Peyer's patch (tissue), 4 donors: Measurements from ENCODE around the gene MAP2K7. TPM values are rescaled to one million over a fixed set of nuclear protein-coding genes. Genes with fewer than 3 reads are reported as not detected.

Experiments
- DNase-seq, 3 donors: peaks; one replicate each; pipeline ENCODE4 v3.0.0-alpha.2; 2017 to 2019
- H3K27ac ChIP-seq, 4 donors: fragments of 200-600 bp; sonication (generic); one replicate each; pipeline ENCODE4 v1.5.1; 2016 to 2019
- H3K27me3 ChIP-seq, 2 donors: fragments of 200-600 bp; sonication (generic); one replicate each; pipeline ENCODE4 v1.5.1; 2019
- H3K36me3 ChIP-seq, 3 donors: fragments of 200-600 bp; sonication (generic); one replicate each; pipeline ENCODE4 v1.5.1; 2016 to 2019
- H3K4me1 ChIP-seq, 4 donors: fragments of 200-600 bp; sonication (generic); one replicate each; pipeline ENCODE4 v1.5.1; 2016 to 2019
- H3K4me3 ChIP-seq, 4 donors: fragments of 200-600 bp; sonication (generic); 1 replicate in 3 of 4; 2 replicates in 1 of 4; pipeline ENCODE4 v1.5.1; 2016 to 2019; ENCODE audit warnings: mild to moderate bottlenecking in 1 of 4
- H3K9me3 ChIP-seq, 4 donors: fragments of 200-600 bp; sonication (generic); one replicate each; pipeline ENCODE4 v1.5.1; 2016 to 2019; ENCODE audit warnings: mild to moderate bottlenecking in 1 of 4
- CTCF ChIP-seq, 6 experiments: fragments of 450-650 bp in 4 of 6; fragments of 200-600 bp in 2 of 6; sonication (generic) in 1 of 6; IDR thresholded peaks; one replicate each; pipeline ENCODE4 v1.5.1; 2017 to 2019; ENCODE audit warnings: antibody characterized with exemption in 6 of 6, mild to moderate bottlenecking in 3 of 6, moderate library complexity in 1 of 6
- POLR2A ChIP-seq, 2 donors: fragments of 450-650 bp; IDR thresholded peaks; one replicate each; pipeline ENCODE4 v1.5.1; 2017; ENCODE audit warnings: antibody characterized with exemption in 2 of 2, mild to moderate bottlenecking in 2 of 2, moderate library complexity in 2 of 2
- total RNA-seq, 4 donors: library from RNA; depleted of rRNA; stranded (reverse); fragments of >200 nt; gene quantifications; one replicate each; pipeline ENCODE4 v1.1.0, GENCODE V29; 2016

MAP2K7 gene
- total RNA-seq, 4 donors from 2014 or later = 16.6 to 39.3 (median 35.0) TPM

GRCh38 chr19:7962644-7963268, 59.1 kb downstream of the MAP2K7 start:
- no peak for DNase-seq
- peaks cover 0 to 74% (median 0%) of the 10 kb centered on the region in 3 donors for H3K36me3 ChIP-seq
- TF ChIP-seq POLR2A (IDR thresholded peaks at IDR 0.05) (no peak), CTCF (IDR thresholded peaks at IDR 0.05) (no peak)

GRCh38 chr19:7963566-7963965, 59.9 kb downstream of the MAP2K7 start:
- Histone ChIP-seq H3K36me3 (peaks cover 0 to 75% (median 0%) of the 10 kb centered on the region in 3 donors), H3K27me3 (no peaks in the 10 kb centered on the region), H3K4me1 (no peaks in the 10 kb centered on the region), H3K27ac (no peak overlapping the region), H3K9me3 (no peaks in the 10 kb centered on the region), H3K4me3 (no peak overlapping the region)
- no peak for TF ChIP-seq CTCF (IDR thresholded peaks at IDR 0.05)
- TF ChIP-seq POLR2A (IDR thresholded peaks at IDR 0.05) = no peak
- no peak for DNase-seq

More at GRCh38 chr19:7962644-7963268, 59.1 kb downstream of the MAP2K7 start:
- Histone ChIP-seq H3K4me3 (no peak overlapping the region), H3K4me1 (no peaks in the 10 kb centered on the region), H3K9me3 (no peaks in the 10 kb centered on the region), H3K27ac (no peak overlapping the region), H3K27me3 (no peaks in the 10 kb centered on the region)

Other genes starting within 250 kb of the MAP2K7 start
- not detected for gene RETN, start 234.8 kb upstream of the MAP2K7 start, total RNA-seq
- gene MCEMP1, start 226.8 kb upstream of the MAP2K7 start, total RNA-seq = not detected
- gene TRAPPC5, start 223.0 kb upstream of the MAP2K7 start, total RNA-seq = 10 to 100 TPM; 18.2 to 55.8 (median 54.0) TPM
- gene FCER2, start 201.7 kb upstream of the MAP2K7 start, total RNA-seq = 10 to 100 TPM in 1 of 4 donors, 1 to 10 TPM in 1, not detected in 2; 2.0 to 10.7 TPM
- gene CLEC4G, start 171.8 kb upstream of the MAP2K7 start, total RNA-seq = 1 to 10 TPM in 1 of 4 donors, not detected in 3; 1.1 TPM
- gene CD209, start 156.3 kb upstream of the MAP2K7 start, total RNA-seq = 10 to 100 TPM in 1 of 4 donors, 1 to 10 TPM in 3; 1.6 to 31.4 (median 5.2) TPM
- gene CLEC4M, start 140.6 kb upstream of the MAP2K7 start, total RNA-seq = not detected
- 10 to 100 TPM in 3 of 4 donors, 1 to 10 TPM in 1; 7.7 to 22.3 (median 14.9) TPM for gene EVI5L, start 73.7 kb upstream of the MAP2K7 start, total RNA-seq
- not detected for gene PRR36, start 29.5 kb upstream of the MAP2K7 start, total RNA-seq
- under 1 TPM in 3 of 4 donors, not detected in 1; 0.57 to 0.88 (median 0.80) TPM for gene LRRC8E, start 15.4 kb upstream of the MAP2K7 start, total RNA-seq
- not detected for gene TGFBR3L, start 11.0 kb downstream of the MAP2K7 start, total RNA-seq
- 10 to 100 TPM in 2 of 4 donors, 1 to 10 TPM in 2; 7.4 to 12.9 (median 9.4) TPM for gene SNAPC2, start 16.5 kb downstream of the MAP2K7 start, total RNA-seq
- 1 to 10 TPM in 3 of 4 donors, not detected in 1; 1.6 to 2.5 (median 2.4) TPM for gene CTXN1, start 22.3 kb downstream of the MAP2K7 start, total RNA-seq
- gene TIMM44, start 39.8 kb downstream of the MAP2K7 start, total RNA-seq = 100 to 1,000 TPM in 1 of 4 donors, 10 to 100 TPM in 3; 55.5 to 211 (median 80.7) TPM
- 10 to 100 TPM; 21.0 to 41.7 (median 25.9) TPM for gene ELAVL1, start 101.8 kb downstream of the MAP2K7 start, total RNA-seq
- gene CCL25, start 148.9 kb downstream of the MAP2K7 start, total RNA-seq = 100 to 1,000 TPM in 2 of 4 donors, 10 to 100 TPM in 1, 1 to 10 TPM in 1; 5.8 to 286 (median 121) TPM
- under 1 TPM in 1 of 4 donors, not detected in 3; 0.28 TPM for gene FBN3, start 245.7 kb downstream of the MAP2K7 start, total RNA-seq